HG03039 (cell line): ENCODE results near the gene CTDP1.

Experiments used
- ATAC-seq: cut with Tn5 transposase; IDR thresholded peaks from one replicate; pipeline ENCODE4 v1.9.1; 2021; ENCODE audit warnings: mild to moderate bottlenecking, moderate library complexity; ENCODE audit not compliant: unreplicated experiment

Gene CTDP1

GRCh38 chr18:79644006-79644665 is 35.5 kb upstream of the CTDP1 start:
- peak; percentile 83 for ATAC-seq

GRCh38 chr18:79644666-79645057 is 34.9 kb upstream of the CTDP1 start:
- no peak for ATAC-seq

GRCh38 chr18:79645291-79645983 is 34.2 kb upstream of the CTDP1 start:
- no peak for ATAC-seq

- ATAC-seq = no peak
These were observed 32.3 kb upstream of the CTDP1 start for GRCh38 chr18:79647307-79647706.

- no peak for ATAC-seq
These were observed 28.6 kb upstream of the CTDP1 start for GRCh38 chr18:79650959-79651358.

GRCh38 chr18:79657342-79657996 is 22.1 kb upstream of the CTDP1 start:
- ATAC-seq = no peak

GRCh38 chr18:79658366-79658765 is 21.2 kb upstream of the CTDP1 start:
- no peak for ATAC-seq

- no peak for ATAC-seq
These were observed 19.9 kb upstream of the CTDP1 start for GRCh38 chr18:79659733-79660132.

GRCh38 chr18:79662034-79662433 is 17.6 kb upstream of the CTDP1 start:
- no peak for ATAC-seq

- ATAC-seq = no peak
These were observed 17.2 kb upstream of the CTDP1 start for GRCh38 chr18:79662439-79662838.

GRCh38 chr18:79664525-79665125 is 15.0 kb upstream of the CTDP1 start:
- ATAC-seq = no peak

GRCh38 chr18:79668203-79668602 is 11.4 kb upstream of the CTDP1 start:
- no peak for ATAC-seq

- ATAC-seq = no peak
These were observed 6.9 kb upstream of the CTDP1 start for GRCh38 chr18:79672490-79673276.

GRCh38 chr18:79677221-79677620 is 2.4 kb upstream of the CTDP1 start:
- ATAC-seq = no peak

GRCh38 chr18:79677840-79678239 is 1.8 kb upstream of the CTDP1 start:
- ATAC-seq = no peak

GRCh38 chr18:79678665-79679551 is 695 bp upstream of the CTDP1 start:
- ATAC-seq = peak; percentile 93

GRCh38 chr18:79680100-79680879 is 687 bp downstream of the CTDP1 start:
- peak; percentile 2 for ATAC-seq

- no peak for ATAC-seq
These were observed 1.3 kb downstream of the CTDP1 start for GRCh38 chr18:79680891-79681339.
